ENCODE measurements around the gene NAA80. TPM values are rescaled to one million over a fixed set of nuclear protein-coding genes. Genes with fewer than 3 reads are reported as not detected.

Gene NAA80
- total RNA-seq, 1 donor from 2014 or later: 8.5 TPM

DNA sequence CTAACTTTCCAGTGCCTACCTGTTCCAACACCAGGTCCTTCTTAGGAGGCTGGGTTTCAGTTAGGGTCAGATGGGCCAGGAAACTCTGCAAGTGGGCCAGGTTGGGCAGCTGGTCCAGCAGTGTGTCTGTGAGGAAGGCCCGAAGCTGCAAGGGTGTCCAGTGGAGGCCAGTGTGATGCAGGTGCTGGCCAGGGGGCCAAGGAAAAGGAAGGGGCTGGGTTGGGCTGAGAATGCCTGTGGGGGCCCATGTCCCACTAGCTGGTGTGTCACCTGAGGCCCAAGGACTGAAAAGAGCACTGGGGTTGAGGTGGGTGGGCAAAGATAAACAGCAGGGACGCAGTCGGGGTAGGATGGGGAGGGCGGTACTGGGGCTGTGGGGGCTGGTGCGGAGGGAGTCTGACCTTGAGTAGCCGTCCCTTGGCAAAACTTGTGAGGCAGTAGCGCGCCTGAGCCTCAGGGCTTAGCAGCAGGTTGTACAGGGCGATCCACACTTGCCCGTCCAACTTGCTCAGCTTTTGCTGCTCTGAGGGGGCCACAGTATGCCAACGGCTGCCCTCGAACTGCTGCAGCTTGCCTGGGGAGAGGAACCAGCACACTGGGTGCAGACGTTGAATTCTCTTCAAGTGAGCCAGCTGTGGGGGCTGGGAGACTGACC lies 42.9 kb upstream of the NAA80 start:
- H3K27me3 ChIP-seq (ENCODE audit: control insufficient read depth, insufficient read depth, low read length): peaks cover 11% of the 10 kb centered on the region
- no peak for DNase-seq (ENCODE audit: low read depth)
- no peak overlapping the region for H3K4me3 ChIP-seq (ENCODE audit: low read depth, low read length)
- H3K36me3 ChIP-seq (ENCODE audit: control insufficient read depth, insufficient read depth, low read length): no peaks in the 10 kb centered on the region
- TF ChIP-seq, protein P1, sequence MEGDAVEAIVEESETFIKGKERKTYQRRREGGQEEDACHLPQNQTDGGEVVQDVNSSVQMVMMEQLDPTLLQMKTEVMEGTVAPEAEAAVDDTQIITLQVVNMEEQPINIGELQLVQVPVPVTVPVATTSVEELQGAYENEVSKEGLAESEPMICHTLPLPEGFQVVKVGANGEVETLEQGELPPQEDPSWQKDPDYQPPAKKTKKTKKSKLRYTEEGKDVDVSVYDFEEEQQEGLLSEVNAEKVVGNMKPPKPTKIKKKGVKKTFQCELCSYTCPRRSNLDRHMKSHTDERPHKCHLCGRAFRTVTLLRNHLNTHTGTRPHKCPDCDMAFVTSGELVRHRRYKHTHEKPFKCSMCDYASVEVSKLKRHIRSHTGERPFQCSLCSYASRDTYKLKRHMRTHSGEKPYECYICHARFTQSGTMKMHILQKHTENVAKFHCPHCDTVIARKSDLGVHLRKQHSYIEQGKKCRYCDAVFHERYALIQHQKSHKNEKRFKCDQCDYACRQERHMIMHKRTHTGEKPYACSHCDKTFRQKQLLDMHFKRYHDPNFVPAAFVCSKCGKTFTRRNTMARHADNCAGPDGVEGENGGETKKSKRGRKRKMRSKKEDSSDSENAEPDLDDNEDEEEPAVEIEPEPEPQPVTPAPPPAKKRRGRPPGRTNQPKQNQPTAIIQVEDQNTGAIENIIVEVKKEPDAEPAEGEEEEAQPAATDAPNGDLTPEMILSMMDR (IDR thresholded peaks at IDR 0.05; ENCODE audit: insufficient read depth, low read length, poor library complexity, severe bottlenecking): no peak

DNA sequence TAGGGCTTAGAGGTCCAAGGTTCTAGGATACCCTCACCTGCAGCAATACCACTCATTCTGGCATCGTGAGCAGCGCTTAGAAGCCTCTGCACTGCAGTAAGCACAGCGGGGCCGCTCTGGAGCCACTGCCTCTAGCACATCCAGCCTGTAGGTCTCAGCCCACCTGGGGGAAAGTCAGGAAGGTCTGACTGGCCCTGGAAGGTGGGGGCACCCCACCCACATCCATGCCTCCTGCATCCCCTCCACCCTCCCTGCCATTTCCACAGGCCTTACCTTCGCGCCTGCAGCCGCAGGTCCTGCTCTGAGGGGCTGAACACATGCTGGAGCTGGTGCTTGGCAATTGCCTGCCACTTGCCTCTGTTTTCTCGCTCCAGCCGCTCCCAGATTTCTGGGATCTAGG lies 42.3 kb upstream of the NAA80 start:
- no peak for DNase-seq (ENCODE audit: low read depth)
- Histone ChIP-seq H3K4me3 (ENCODE audit: low read depth, low read length) (no peak overlapping the region), H3K27me3 (ENCODE audit: control insufficient read depth, insufficient read depth, low read length) (peaks cover 11% of the 10 kb centered on the region), H3K36me3 (ENCODE audit: control insufficient read depth, insufficient read depth, low read length) (no peaks in the 10 kb centered on the region)
- TF ChIP-seq, protein P1 (IDR thresholded peaks at IDR 0.05; ENCODE audit: insufficient read depth, low read length, poor library complexity, severe bottlenecking): no peak

DNA sequence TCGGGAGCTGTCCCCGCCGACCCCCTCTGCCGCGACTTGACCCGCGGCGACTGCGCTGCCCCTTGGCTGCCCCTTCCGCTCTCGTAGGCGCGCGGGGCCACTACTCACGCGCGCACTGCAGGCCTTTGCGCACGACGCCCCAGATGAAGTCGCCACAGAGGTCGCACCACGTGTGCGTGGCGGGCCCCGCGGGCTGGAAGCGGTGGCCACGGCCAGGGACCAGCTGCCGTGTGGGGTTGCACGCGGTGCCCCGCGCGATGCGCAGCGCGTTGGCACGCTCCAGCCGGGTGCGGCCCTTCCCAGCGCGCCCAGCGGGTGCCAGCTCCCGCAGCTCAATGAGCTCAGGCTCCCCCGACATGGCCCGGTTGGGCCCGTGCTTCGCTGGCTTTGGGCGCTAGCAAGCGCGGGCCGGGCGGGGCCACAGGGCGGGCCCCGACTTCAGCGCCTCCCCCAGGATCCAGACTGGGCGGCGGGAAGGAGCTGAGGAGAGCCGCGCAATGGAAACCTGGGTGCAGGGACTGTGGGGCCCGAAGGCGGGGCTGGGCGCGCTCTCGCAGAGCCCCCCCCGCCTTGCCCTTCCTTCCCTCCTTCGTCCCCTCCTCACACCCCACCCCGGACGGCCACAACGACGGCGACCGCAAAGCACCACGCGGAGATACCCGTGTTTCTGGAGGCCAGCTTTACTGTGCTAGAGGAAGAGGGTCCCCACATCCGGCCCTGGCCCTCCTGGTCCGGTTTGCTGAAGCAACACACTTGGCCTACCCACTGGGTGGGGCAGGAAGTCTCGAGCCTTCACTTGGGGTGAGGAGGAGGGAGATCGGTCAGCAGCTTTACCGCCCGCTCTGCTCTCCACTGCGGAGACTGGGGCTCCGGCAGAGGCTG lies 41.5 kb upstream of the NAA80 start, which contains the start of gene RASSF1:
TSS of gene RASSF1 (minus strand) at position 389 of the 882 bp plus-strand sequence. CDS start at position 358, 31 bp downstream.
- Histone ChIP-seq H3K4me3 (ENCODE audit: low read depth, low read length) (peak within 1 kb of the TSS; percentile 17), H3K36me3 (ENCODE audit: control insufficient read depth, insufficient read depth, low read length) (no peaks in the 10 kb centered on the region), H3K27me3 (ENCODE audit: control insufficient read depth, insufficient read depth, low read length) (peaks cover 11% of the 10 kb centered on the region)
- TF ChIP-seq, protein P1 (IDR thresholded peaks at IDR 0.05; ENCODE audit: insufficient read depth, low read length, poor library complexity, severe bottlenecking): no peak
- DNase-seq (ENCODE audit: low read depth): no peak

DNA sequence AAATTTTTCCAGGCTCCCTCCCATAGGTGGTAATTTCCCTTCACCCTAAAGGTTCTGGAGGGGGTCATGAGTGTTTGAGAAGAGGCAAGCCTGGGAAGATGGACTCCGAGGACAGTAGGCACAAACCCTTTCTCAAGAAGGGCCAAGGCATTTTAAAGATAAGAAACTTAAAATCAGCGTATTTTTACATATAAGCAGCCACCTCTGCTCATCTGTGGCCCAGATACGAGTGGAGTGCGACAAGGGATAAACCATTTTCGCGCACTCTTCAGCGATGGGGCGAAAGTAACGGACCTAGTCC lies 40.9 kb upstream of the NAA80 start:
- no peak for DNase-seq (ENCODE audit: low read depth)
- Histone ChIP-seq H3K36me3 (ENCODE audit: control insufficient read depth, insufficient read depth, low read length) (no peaks in the 10 kb centered on the region), H3K4me3 (ENCODE audit: low read depth, low read length) (peak overlapping the region; percentile 17), H3K27me3 (ENCODE audit: control insufficient read depth, insufficient read depth, low read length) (peaks cover 11% of the 10 kb centered on the region)
- TF ChIP-seq, protein P1 (IDR thresholded peaks at IDR 0.05; ENCODE audit: insufficient read depth, low read length, poor library complexity, severe bottlenecking): no peak

DNA sequence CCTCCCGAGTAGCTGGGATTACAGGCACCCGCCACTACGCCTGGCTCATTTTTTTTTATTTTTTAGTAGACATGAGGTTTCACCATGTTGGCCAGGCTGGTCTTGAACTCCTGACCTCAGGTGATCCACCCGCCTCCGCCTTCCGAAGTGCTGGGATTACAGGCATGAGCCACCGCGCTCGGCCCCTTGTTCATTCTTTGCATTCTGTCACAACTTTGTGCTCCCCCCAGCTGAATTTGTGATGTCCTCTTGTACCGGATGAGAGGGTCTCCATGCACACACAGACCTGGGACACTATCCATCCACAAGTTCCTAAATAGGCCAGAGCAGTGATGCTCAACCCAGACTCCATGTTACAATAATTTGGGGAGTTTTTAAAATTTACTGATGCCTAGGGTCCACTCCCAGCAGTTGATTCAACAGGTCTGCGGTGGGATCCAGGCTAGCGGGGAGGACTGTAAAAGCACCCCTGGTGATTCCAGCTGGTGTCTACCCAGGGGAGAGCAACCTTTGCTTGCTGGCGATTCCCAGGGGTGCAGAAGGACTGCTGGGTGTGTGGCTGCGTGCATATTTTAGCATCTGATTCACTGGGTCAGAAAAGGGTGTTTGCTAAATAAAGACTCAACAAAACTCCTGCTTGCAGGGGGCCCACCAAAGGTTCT lies 40.4 kb upstream of the NAA80 start:
- Histone ChIP-seq H3K36me3 (ENCODE audit: control insufficient read depth, insufficient read depth, low read length) (no peaks in the 10 kb centered on the region), H3K27me3 (ENCODE audit: control insufficient read depth, insufficient read depth, low read length) (peaks cover 11% of the 10 kb centered on the region), H3K4me3 (ENCODE audit: low read depth, low read length) (no peak overlapping the region)
- no peak for DNase-seq (ENCODE audit: low read depth)
- TF ChIP-seq, protein P1 (IDR thresholded peaks at IDR 0.05; ENCODE audit: insufficient read depth, low read length, poor library complexity, severe bottlenecking): no peak
